GM19397 (cell line): ENCODE measurements around the gene PCAT7.

Source experiments
- ATAC-seq: cut with Tn5 transposase; IDR thresholded peaks from one replicate; pipeline ENCODE4 v1.9.1; 2021; ENCODE audit warnings: mild to moderate bottlenecking, moderate library complexity; ENCODE audit not compliant: unreplicated experiment

Gene PCAT7

DNA sequence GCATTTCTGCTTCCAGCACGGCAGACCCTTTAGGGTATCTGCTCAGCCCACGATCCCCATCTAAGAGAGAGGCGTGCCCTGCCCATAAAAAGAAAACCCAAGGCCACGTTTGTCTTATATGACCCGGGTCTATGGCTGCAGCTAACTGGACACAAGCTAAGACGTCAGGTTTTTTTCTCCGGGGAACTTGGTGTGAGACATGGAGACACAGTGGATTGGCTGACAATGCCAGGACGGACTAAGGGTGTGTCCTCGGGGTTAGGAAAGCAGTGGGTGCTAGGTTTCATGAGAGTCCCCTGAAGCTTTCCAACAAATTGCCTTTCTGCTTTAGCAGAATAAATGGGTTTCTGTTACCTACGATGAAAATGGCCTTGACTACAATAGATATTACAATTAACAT lies 45.8 kb downstream of the PCAT7 start:
- no peak for ATAC-seq

DNA sequence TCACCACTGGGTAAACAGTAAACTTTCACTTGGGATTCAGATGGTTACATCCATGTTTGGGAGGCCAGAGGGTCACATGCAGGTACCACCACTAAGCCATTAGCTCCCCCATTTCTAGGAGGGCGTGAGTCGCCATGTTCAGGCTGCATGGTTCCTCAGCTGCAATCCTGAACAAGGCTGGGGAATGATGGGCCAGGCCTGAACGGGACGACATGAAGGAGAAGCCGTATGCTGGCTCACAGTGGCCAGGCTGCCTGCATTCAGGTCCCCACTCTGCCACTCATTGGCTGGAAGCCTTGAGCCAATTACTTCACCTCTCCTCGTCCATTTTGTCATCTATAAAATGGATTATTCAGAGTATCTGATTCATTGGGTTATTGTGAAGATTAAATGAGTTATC lies 47.8 kb downstream of the PCAT7 start:
- no peak for ATAC-seq

DNA sequence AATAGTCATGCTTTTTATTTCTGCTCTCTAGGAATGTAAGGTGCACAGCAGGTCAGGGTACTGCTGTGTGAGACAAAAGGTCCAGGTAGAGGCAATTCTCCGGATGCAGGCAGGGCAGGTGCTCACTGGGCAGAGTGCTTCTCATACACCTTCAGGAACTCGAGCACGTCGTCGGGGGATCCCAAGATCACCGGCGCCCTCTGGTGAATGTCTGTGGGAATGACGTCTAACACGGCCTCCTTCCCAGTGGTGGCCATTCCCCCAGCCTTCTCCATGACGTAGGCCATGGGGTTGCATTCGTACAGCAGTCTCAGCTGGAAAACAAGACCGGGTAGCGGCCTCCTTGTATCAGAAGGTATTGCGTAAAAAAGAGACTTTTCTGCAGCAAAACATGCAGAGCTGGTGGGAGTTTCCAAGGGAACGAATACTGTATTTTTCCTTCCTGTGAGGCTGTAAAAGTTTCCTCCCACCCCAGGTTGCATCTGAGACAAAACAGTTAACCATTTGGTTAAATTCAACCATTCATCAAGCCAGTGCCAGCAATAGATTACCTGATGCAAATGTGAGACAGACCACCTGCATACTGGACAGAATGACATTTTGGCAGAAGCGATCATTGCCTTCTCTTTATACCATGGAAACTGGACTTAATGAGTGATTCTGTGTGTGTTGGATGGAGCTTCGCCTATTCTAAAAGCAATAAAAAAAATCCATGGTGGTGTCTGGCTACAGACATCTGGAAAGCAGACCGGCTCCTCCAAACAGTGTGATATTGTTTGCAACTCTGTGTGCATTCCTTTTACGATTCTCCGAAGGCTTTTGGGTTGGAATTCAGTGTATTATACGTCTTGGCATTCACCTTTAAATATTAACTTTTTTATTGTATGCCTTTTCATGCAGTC lies 48.6 kb downstream of the PCAT7 start:
- ATAC-seq, result no peak

DNA sequence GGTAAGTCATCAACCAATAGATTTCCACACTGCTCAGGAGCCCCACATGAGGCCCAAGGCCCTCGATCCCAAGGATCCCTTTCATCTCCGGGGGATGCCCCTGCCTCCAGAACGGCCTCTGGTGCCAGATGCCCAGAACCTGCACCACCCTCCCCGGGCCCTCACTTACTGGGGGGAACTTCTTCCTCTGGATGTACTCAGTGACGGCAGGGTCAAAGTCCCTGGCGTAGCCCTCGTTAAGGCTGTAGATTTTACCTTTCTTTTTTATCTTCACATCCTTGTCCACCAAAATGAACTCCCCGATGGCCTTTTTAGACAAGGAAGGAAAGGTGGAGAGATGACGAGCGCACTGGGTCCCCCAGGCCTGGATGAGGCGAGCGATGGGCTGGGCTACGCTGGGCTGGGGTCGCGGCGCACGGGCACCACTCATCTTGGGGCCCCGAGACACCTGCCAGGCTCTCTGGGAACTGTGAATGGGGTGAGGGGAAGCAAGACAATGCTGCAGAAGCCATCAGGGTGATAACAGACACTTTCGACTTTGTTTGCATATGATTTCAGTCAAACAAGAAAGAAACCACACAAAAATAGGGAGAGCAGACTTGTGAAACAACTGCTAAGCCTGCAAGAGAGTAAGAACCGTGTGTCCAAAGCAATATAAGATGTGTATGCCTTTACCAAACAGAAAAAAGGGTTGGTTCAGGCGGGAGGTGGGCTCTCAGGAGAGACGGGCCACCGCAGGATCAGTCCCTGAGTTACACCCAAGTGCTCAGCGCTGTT lies 52.0 kb downstream of the PCAT7 start:
- no peak for ATAC-seq

DNA sequence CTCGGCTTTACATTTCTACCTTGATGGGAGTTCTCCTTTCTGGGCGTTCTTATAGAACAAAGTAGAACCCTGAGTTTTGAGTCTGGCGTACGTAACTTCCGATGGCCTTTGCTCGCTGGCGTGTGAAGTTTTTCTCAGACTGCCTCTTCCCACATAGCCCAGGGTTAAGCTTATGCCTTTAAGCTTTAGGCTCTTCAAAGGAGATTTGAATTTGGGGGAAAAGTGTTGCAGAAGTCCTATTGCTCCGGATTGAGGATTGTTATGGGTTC lies 52.5 kb downstream of the PCAT7 start:
- ATAC-seq, result no peak

DNA sequence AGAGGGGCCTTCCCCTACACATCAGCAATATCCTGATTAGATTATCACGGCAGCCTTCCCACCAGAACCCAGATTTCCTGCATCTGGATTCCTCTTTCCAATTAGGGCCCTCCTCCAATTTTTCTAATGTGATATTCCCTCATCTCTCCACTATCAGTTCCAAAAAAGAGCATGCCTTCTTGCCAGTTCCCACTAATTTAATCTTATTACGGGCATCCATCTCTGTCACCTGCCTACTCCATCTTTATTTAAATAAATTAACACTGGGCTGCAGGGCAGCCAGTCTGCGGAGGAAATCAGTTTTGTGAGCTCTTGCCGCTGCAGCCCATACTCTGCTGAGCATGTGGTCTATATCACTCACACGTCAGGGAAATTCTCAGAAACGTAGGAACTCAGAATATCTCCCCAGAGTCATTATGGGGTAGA lies 55.3 kb downstream of the PCAT7 start:
- no peak for ATAC-seq

DNA sequence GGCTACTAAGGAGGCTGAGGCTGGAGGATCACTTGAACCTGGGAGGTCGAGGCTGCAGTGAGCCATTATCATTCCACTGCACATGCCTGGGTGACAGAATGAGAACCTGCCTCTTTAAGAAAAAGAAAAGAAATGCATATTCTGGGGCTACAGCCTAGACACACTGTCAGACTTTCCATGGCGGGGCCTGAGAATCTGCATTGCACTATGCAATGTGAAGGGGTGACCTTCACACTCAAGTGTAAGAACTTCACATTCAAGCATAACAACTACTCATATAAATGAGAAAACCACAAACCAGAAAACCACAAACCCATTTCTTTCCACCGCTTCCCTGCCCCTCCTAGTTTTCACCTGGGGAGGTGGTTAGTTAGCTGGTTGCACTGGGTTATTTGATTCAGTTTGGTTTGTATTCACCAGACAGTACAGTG lies 56.8 kb downstream of the PCAT7 start:
- no peak for ATAC-seq

DNA sequence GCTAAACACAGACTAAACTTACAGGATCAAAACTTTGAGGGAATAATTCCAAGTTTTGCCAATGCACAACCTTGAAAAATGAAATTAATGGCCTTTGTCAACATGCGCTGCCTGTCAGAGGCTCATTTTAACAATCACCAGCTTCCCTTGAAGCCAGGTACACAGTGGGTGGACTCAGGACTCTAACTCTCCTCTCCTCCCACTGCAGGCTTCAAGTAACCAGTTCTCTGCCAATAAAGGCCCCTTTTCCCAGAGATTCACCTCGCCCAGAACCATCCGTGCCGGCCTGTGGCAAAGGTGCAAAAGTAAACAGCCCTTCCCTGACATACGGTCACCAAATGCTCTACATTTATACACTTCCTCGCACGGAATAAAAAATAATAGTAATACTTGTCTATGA lies 57.2 kb downstream of the PCAT7 start:
- ATAC-seq, result no peak

DNA sequence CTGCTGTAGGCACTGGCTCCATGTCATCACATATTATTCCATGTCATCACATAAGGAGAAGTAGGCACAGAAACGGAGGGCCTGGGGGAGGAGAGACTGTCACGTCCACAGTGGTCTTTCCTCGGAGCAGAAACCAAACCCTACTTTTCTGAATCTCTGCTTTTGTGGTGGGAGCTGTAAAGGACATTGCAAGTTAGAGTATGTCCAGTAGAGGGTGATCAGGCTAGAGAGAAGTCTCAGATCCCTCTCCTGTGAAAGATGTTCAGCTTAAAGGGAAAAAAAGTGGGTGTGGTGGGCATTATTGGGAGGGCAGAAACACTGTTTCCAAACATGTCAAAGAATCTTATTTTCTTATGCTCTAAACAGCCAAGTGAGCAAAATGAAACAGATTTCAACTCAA lies 58.1 kb downstream of the PCAT7 start:
- no peak for ATAC-seq

DNA sequence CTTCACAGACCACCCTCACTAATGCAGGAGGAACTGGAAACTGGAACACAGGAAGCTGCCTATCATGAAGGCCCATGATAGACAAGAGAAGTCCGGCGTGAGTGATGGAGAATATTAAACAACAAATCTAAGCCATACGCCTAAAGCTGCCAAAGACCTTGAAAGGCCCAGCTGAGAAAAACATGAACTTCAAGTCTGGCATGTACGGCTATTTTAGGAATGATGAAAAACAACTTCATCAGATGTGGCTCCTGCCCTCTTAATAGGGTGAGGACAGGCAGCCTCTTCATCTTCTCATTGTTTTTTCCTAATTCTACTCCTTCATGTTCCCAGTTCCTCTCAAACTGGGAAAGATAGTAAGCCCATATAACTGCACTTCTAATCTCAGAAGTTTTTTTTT lies 64.1 kb downstream of the PCAT7 start:
- no peak for ATAC-seq
